GM19023 (cell line): ENCODE results near the gene EPHB1.

Experiments used
- ATAC-seq: cut with Tn5 transposase; IDR thresholded peaks from one replicate; pipeline ENCODE4 v1.9.1; 2021; ENCODE audit warnings: mild to moderate bottlenecking, moderate library complexity; ENCODE audit not compliant: unreplicated experiment

EPHB1 gene

DNA sequence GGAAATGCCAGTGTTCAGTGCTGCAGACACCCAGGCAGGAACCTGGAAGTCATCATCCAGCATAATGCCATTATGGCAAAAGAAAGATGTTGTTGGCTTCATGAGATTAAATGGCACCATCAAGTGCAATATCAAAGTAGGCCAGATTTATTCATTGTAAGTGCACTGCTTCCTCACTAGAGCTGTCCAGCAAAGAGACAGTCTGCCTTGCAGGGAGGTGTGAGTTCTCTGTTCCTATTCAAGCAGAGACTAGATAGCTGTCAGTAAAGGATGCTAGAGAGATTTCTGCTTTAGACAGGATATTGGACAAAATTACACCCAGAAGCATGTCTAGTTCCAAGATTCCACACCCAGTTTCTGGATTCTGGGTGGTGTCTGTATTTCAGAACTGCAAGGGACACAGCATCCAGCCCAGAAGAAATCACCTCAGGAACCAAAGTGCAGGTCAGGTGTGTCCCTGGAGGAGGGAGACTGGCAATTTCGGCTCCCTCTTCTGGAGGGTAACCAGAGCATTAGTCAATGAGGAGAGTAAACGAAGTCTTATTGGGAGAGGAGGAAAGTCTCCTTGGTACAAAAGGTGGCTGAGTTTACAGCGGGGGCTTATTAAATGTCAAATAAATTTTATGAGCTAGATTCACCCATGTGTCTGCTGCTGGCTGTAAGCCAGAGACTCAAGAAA lies 377.3 kb downstream of the EPHB1 start:
- no peak for ATAC-seq

GRCh38 chr3:135175728-135176277 lies 380.7 kb downstream of the EPHB1 start:
- ATAC-seq = no peak

- no peak for ATAC-seq
Measured at GRCh38 chr3:135176881-135177280, 381.8 kb downstream of the EPHB1 start.

DNA sequence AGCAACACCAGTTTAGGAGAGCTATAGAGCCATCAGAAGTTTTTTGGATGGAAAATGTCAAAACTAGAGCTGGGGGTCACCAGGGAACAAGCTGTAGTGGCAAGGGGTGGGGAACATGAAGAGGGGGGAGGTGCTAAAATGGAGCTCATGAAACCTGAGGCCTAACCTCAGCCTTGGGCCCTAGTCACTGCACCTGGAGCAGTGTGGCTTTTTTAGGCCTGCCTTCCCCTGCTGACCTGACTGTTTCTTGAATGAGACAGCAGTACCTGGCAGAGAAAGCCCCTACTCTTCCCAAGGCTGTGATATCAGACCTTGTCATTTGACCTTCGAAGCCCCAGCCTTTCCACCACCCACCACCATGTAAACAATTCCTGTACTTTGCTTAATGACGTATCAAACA lies 383.5 kb downstream of the EPHB1 start:
- no peak for ATAC-seq

GRCh38 chr3:135181408-135181807 lies 386.3 kb downstream of the EPHB1 start:
- no peak for ATAC-seq

GRCh38 chr3:135182364-135182998 lies 387.4 kb downstream of the EPHB1 start:
- no peak for ATAC-seq

DNA sequence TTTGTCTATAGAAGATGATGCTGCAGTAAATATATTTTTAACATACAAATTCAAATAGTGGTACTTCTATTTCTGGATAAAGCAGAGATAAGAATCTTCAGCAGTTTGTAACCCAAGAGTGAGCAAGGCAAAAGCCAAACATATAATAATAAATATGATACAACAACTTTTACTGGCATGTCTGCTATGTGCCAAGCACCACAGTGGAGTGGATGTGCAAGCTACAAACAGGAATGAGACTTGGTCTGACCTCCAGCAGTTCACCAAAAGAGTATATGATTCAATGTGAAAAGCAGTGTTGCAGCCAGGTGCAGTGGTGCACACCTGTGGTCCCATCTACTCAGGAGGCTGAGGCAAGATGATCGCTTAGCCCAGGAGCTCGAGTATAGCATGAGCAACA lies 395.6 kb downstream of the EPHB1 start:
- ATAC-seq = no peak

DNA sequence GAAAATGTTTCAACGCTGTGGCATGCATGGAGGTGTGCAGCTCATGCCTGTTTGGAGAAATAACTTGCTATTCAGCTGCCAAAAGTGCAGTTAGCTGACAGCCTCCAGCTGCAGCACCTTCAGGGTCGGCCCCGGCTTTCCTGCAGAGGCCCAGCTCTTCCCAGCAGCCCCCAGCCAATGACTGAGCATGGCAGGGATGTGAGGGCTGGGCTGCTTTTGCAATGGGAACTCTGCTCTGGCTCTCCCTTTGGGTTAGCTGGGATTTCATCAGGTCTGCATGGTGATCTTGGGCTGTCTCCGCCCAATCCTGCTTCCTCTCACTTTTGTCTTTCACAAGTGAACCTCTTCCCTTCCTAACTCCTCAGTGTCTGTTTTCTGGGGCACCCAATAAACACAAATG lies 396.6 kb downstream of the EPHB1 start:
- no peak for ATAC-seq

- no peak for ATAC-seq
Measured at GRCh38 chr3:135192929-135193328, 397.9 kb downstream of the EPHB1 start.

- ATAC-seq = no peak
Measured at GRCh38 chr3:135197246-135197645, 402.2 kb downstream of the EPHB1 start.

GRCh38 chr3:135197856-135198255 lies 402.8 kb downstream of the EPHB1 start:
- no peak for ATAC-seq

DNA sequence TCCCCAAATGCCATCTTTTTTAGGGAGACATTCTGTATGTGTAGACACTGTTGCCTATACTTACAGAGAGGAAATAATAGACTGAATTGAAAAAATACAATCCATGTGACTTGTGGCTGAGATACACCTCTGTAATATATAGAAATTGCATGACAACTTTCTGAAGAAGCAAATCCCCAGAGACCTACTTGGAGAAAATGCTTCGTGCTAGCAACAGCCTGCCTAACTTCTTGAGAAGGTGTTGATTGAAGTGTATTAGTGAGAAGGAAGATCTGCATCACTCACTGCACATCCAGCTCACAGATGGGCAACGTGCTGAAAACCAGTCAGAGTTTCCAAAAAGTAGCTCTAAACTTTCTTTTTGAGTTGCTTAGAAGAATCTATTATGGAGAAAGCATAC lies 404.1 kb downstream of the EPHB1 start:
- ATAC-seq = no peak

DNA sequence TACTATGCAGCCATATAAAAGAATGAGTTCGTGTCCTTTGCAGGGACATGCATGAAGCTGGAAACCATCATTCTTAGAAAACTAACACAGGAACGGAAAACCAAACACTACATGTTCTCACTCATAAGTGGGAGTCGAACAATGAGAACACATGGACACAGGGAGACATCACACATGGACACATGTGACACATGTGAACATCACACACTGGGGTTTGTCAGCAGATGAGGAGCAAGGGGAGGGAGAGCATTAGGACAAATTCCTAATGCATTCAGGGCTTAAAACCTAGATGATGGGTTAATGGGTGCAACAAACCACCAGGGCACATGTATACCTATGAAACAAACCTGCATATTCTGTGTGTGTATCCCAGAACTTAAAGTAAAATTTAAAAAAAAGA lies 408.0 kb downstream of the EPHB1 start:
- ATAC-seq = no peak

DNA sequence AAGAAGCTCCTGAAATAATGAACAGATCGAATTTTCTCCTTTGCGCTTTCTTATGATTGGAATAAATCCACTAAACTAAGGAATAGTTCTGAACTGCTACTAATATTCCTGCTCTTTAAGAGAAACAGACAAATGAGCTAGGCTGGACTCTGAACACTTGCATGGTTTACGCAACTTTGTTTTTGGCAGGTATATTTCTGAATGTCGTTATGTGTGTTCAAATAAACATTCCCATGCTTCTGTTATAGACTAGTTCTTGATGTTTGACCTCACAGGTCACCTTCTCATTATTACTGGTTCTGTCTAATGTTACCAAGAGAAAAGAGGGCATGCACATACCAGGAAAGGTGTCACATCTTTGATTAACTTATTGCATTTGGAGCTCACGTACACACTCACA lies 418.2 kb downstream of the EPHB1 start:
- no peak for ATAC-seq

GRCh38 chr3:135213822-135214221 lies 418.8 kb downstream of the EPHB1 start:
- ATAC-seq = no peak

GRCh38 chr3:135214400-135214799 lies 419.3 kb downstream of the EPHB1 start:
- no peak for ATAC-seq

DNA sequence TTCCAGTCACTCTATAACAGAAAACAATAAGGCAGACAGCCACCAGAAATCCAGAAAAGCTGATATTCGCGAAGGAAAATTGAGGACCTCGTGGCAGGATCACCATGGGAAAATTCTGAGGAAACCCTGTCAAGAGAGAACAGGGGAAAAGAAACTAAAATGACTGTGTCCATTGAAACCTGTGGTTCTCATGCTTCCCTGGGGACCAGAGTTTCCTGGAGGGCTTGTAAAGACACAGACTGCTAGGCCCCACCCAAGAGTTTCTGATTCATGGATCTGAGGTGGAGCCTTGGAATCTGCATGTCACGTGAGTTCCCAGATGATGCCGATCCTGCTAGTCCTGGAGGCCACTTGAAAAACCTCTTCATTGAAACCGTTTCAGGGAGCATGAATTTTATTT lies 420.5 kb downstream of the EPHB1 start:
- ATAC-seq = no peak

DNA sequence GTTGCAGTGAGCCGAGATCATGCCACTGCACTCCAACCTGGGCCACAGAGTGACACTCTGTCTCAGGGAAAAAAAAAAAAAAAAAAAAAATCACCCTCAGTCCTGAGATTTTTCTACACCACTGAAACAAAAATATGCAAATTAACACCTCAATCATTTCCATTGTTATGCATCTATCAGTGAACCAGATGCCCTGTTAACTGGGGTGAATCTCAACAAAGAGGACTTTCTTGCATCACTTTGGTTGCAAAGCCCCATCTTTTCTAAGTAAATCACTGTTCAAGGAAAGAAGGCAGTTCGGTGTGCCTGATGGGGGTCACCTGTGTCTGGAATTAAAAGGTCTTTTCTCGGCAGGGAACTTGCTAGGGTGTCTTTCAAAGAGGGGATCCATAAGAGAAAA lies 421.6 kb downstream of the EPHB1 start:
- ATAC-seq = no peak

DNA sequence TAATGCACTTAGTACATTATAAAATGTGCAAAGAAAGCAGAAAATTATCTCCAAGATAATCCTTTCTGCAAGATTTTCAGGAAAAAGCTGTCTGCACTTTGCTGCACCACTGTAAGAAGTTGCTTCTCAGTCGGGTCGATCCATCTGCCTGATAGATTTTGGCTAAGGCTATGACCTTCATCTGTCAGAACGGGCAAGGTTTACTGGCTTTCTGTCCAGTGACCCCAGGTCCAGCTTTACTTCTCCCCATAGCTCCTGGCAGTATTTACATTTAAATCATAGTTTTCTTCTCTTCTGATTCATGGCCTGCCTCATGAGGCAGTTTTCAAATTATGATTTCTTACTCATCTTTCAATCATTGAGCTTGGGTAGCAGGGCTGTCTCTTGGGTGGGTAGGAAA lies 422.7 kb downstream of the EPHB1 start:
- ATAC-seq = no peak

DNA sequence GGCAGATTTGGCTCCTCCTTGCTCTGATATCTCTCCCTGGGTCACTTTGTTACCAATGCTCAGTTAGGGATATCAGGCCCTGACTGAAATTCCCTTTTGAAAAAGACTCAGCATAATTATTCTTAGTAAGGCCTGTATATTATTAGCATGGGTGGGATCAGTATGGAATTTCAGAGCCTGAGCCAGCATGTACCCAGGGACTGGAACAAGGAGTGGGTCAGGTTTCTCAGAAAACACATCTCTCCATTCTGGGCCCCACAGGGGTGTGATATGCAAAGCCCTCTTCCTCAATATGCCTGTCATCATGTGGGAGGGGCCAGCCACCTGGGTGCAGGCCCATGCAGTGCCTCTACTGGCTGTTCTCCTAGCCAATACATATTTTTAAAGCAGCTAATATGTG lies 423.2 kb downstream of the EPHB1 start:
- no peak for ATAC-seq

- ATAC-seq = no peak
Measured at GRCh38 chr3:135218782-135219181, 423.7 kb downstream of the EPHB1 start.

DNA sequence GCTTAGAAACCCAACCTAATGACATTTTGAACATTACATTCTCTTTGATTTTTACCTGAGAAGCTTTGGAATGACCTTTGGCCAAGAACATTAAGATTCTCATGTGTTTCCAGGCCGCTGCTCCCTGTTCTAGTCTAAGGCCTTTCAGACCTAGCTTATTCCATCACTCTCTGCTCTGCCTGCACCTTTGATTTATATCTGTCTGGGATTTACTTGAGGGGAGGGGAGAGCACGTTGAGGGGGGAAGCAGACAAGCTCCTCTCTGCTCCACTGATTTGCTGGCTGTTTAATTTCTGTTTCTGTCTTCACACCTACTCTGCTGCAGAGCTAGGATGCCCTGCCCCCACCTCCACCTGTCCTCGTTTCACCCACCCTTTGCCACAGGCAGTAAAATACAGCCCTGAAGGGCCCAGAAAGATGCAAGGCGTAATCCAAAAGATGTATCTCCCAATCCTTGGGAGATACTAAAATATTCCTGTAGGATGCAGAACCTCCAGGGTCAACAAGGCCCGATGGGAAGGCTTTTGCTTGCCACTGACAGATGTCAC lies 429.8 kb downstream of the EPHB1 start:
- no peak for ATAC-seq
